Effector memory CD4-positive, alpha-beta T cell (primary cell): ENCODE data around the gene NIFK.
A peak's percentile ranks its signal among the peaks of the same experiment; 100 is the strongest.

Source experiments
- DNase-seq, 3 donors: peaks; one replicate each; pipeline ENCODE4 v3.0.0-alpha.2; 2020
- H3K27ac ChIP-seq: 2 replicates; pipeline ENCODE4 v1.7.0; 2013; ENCODE audit warnings: mild to moderate bottlenecking, low read length, moderate library complexity; ENCODE audit not compliant: insufficient read depth, poor library complexity, severe bottlenecking
- H3K27me3 ChIP-seq: replicated peaks from 2 replicates; pipeline ENCODE4 v1.7.0; 2013; ENCODE audit warnings: mild to moderate bottlenecking, low read length; ENCODE audit not compliant: insufficient read depth, control insufficient read depth, poor library complexity, severe bottlenecking
- H3K36me3 ChIP-seq: 2 replicates; pipeline ENCODE4 v1.7.0; 2013; ENCODE audit warnings: mild to moderate bottlenecking, low read length, moderate library complexity; ENCODE audit not compliant: control insufficient read depth, insufficient read depth
- H3K4me1 ChIP-seq: 2 replicates; pipeline ENCODE4 v1.7.0; 2013; ENCODE audit warnings: low read length, mild to moderate bottlenecking; ENCODE audit not compliant: control insufficient read depth, insufficient read depth, poor library complexity, severe bottlenecking
- H3K4me3 ChIP-seq: 2 replicates; pipeline ENCODE4 v1.7.0; 2013; ENCODE audit warnings: low read length, low read depth, mild to moderate bottlenecking; ENCODE audit not compliant: insufficient read depth, poor library complexity, severe bottlenecking
- H3K9me3 ChIP-seq: 2 replicates; pipeline ENCODE4 v1.7.0; 2013; ENCODE audit warnings: mild to moderate bottlenecking, low read length, moderate library complexity; ENCODE audit not compliant: control insufficient read depth
- total RNA-seq, 3 donors: gene quantifications; one replicate each; lab custom pipeline; 2026; lab: John Stamatoyannopoulos, UW

The NIFK gene
- 18.6 to 25.2 (median 24.2) reads per million in 3 donors for total RNA-seq

- Histone ChIP-seq H3K36me3 (peaks cover 21% of the 10 kb centered on the region), H3K4me3 (peak within 1 kb of the TSS; percentile 85), H3K9me3 (no peaks in the 10 kb centered on the region), H3K27ac (peak within 1 kb of the TSS; percentile 84), H3K4me1 (peaks cover 10% of the 10 kb centered on the region), H3K27me3 (no peaks in the 10 kb centered on the region)
- DNase-seq: peak; percentile 100
Observed at GRCh38 chr2:121736462-121737336, at the start of gene NIFK. TSS of gene NIFK (minus strand) at chr2:121736875. CDS start at chr2:121736850, 25 bp downstream.

- no peak overlapping the region for H3K27ac ChIP-seq
- H3K27me3 ChIP-seq: no peaks in the 10 kb centered on the region
- no peaks in the 10 kb centered on the region for H3K4me1 ChIP-seq
- DNase-seq: no peak
- H3K4me3 ChIP-seq: no peak overlapping the region
- no peaks in the 10 kb centered on the region for H3K36me3 ChIP-seq
- H3K9me3 ChIP-seq: no peaks in the 10 kb centered on the region
Observed at GRCh38 chr2:121783180-121783579, 46.5 kb upstream of the NIFK start.

GRCh38 chr2:121778741-121779487 lies 42.2 kb upstream of the NIFK start:
- Histone ChIP-seq H3K4me3 (no peak overlapping the region), H3K36me3 (no peaks in the 10 kb centered on the region), H3K9me3 (no peaks in the 10 kb centered on the region), H3K27me3 (no peaks in the 10 kb centered on the region), H3K4me1 (no peaks in the 10 kb centered on the region), H3K27ac (no peak overlapping the region)
- no peak for DNase-seq

- no peak for DNase-seq
- Histone ChIP-seq H3K27me3 (no peaks in the 10 kb centered on the region), H3K36me3 (no peaks in the 10 kb centered on the region), H3K27ac (no peak overlapping the region), H3K9me3 (no peaks in the 10 kb centered on the region), H3K4me1 (no peaks in the 10 kb centered on the region), H3K4me3 (no peak overlapping the region)
Observed at GRCh38 chr2:121777699-121778058, 41.0 kb upstream of the NIFK start.

GRCh38 chr2:121776885-121777698 lies 40.4 kb upstream of the NIFK start:
- Histone ChIP-seq H3K27me3 (no peaks in the 10 kb centered on the region), H3K27ac (no peak overlapping the region), H3K4me3 (no peak overlapping the region), H3K36me3 (no peaks in the 10 kb centered on the region), H3K9me3 (no peaks in the 10 kb centered on the region), H3K4me1 (no peaks in the 10 kb centered on the region)
- DNase-seq: no peak

GRCh38 chr2:121776361-121776760 lies 39.7 kb upstream of the NIFK start:
- H3K27me3 ChIP-seq: no peaks in the 10 kb centered on the region
- H3K4me3 ChIP-seq: no peak overlapping the region
- H3K36me3 ChIP-seq: no peaks in the 10 kb centered on the region
- DNase-seq: no peak
- H3K4me1 ChIP-seq: no peaks in the 10 kb centered on the region
- H3K27ac ChIP-seq: no peak overlapping the region
- no peaks in the 10 kb centered on the region for H3K9me3 ChIP-seq

GRCh38 chr2:121774235-121774634 lies 37.6 kb upstream of the NIFK start:
- peaks cover 4% of the 10 kb centered on the region for H3K36me3 ChIP-seq
- no peak overlapping the region for H3K27ac ChIP-seq
- H3K27me3 ChIP-seq: no peaks in the 10 kb centered on the region
- H3K4me3 ChIP-seq: no peak overlapping the region
- no peaks in the 10 kb centered on the region for H3K4me1 ChIP-seq
- H3K9me3 ChIP-seq: no peaks in the 10 kb centered on the region
- no peak for DNase-seq

- DNase-seq: no peak
- no peak overlapping the region for H3K27ac ChIP-seq
- H3K4me1 ChIP-seq: no peaks in the 10 kb centered on the region
- peaks cover 17% of the 10 kb centered on the region for H3K36me3 ChIP-seq
- no peaks in the 10 kb centered on the region for H3K9me3 ChIP-seq
- no peaks in the 10 kb centered on the region for H3K27me3 ChIP-seq
- no peak overlapping the region for H3K4me3 ChIP-seq
Observed at GRCh38 chr2:121771976-121772742, 35.5 kb upstream of the NIFK start.

- H3K4me1 ChIP-seq: no peaks in the 10 kb centered on the region
- H3K9me3 ChIP-seq: no peaks in the 10 kb centered on the region
- H3K27me3 ChIP-seq: no peaks in the 10 kb centered on the region
- H3K27ac ChIP-seq: no peak overlapping the region
- H3K36me3 ChIP-seq: peaks cover 50% of the 10 kb centered on the region
- DNase-seq: no peak
- H3K4me3 ChIP-seq: no peak overlapping the region
Observed at GRCh38 chr2:121768143-121768755, 31.6 kb upstream of the NIFK start.
